Testis (tissue), 3 donors: ENCODE measurements around the gene FIBCD1. TPM values are rescaled to one million over a fixed set of nuclear protein-coding genes. Genes with fewer than 3 reads are reported as not detected.

Experiments used
- DNase-seq: peaks from one replicate; pipeline ENCODE4 v3.0.0-alpha.2; 2019
- H3K27ac ChIP-seq, 2 donors: fragments of 200-600 bp; sonication (generic); one replicate each; pipeline ENCODE4 v1.5.1; 2019
- H3K27me3 ChIP-seq: fragments of 200-600 bp; sonication (generic); one replicate; pipeline ENCODE4 v1.5.1; 2019
- H3K36me3 ChIP-seq: fragments of 200-600 bp; sonication (generic); one replicate; pipeline ENCODE4 v1.5.1; 2017; ENCODE audit warnings: low read depth; ENCODE audit errors: missing control alignments
- H3K4me1 ChIP-seq: fragments of 200-600 bp; sonication (generic); one replicate; pipeline ENCODE4 v1.5.1; 2019
- H3K4me3 ChIP-seq, 2 donors: fragments of 200-600 bp; sonication (generic); one replicate each; pipeline ENCODE4 v1.5.1; 2017 to 2019
- H3K9me3 ChIP-seq: fragments of 200-600 bp; sonication (generic); one replicate; pipeline ENCODE4 v1.5.1; 2017
- POLR2A ChIP-seq: fragments of 450-650 bp; IDR thresholded peaks from one replicate; pipeline ENCODE4 v1.6.1; 2017; ENCODE audit warnings: antibody characterized with exemption, mild to moderate bottlenecking, moderate library complexity
- WGBS, 2 donors: methylation state at CpG; one replicate each; pipeline ENCODE4 v1.1.5; 2018; 5-methylcytosine and 5-hydroxymethylcytosine counted together
- intact Hi-C: fragments of 100-400 bp; cut with DNase I; formaldehyde crosslinking; loops from one replicate; pipeline ENCODE4 v1.15.1; 2023; ENCODE audit warnings: low total_unique reads
- polyA plus RNA-seq: library from polyadenylated mRNA; stranded (reverse); fragments of 350-450 nt; fragmentation: Illumina TruSeq; extraction: RNeasy Lipid Tissue Mini Kit (QIAGEN cat#74804); gene quantifications from one replicate; pipeline ENCODE4 v1.2.3, GENCODE V29; 2014; ENCODE audit warnings: low read depth, low replicate concordance; ENCODE audit not compliant: insufficient read depth
- total RNA-seq, 2 donors: library from RNA; depleted of rRNA; stranded (reverse); fragments of >200 nt; gene quantifications; one replicate each; pipeline ENCODE4 v1.2.3, GENCODE V29; 2016
- TF ChIP-seq, protein P1 (sequence below), 3 experiments: fragments of 450-650 bp in 2 of 3; fragments of 200-600 bp in 1 of 3; sonication (generic) in 1 of 3; IDR thresholded peaks; one replicate each; pipeline ENCODE4 v1.5.1; 2016 to 2019; ENCODE audit warnings: antibody characterized with exemption in 3 of 3, mild to moderate bottlenecking in 2 of 3, moderate library complexity in 1 of 3

Gene FIBCD1
- total and polyA plus RNA-seq, 3 donors from 2014 or later, result 20.8 to 33.5 (median 29.1) TPM

DNA sequence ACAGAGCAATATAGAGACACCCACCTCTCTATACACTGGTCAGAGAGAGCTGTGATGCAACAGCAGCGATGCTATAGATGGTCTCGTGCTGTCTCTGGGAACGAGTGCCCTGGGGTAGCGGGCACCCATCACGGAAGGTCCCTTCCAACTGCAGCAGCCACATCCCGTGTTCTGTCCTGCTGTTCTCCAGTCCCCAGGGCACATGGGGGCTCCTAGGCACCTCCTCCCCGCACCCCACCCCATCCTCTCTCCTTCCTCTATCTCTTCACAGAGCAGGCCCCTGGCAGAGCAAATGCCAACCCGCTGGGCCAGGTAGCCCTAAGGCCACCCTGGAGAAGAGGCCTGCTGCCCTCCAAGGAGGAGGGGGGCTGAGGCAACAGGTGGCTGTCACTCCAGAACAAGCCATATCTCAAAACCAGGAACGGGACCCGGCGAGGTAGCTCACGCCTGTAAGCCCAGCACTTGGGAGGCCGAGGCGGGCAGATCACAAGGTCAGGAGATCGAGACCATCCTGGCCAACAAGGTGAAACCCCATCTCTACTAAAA is 8.2 kb downstream of the FIBCD1 start:
- intact Hi-C loops, result loop anchor here (10.0 kb wide), 1 partner anchor 66 kb away; no protein-coding TSS in a partner anchor

DNA sequence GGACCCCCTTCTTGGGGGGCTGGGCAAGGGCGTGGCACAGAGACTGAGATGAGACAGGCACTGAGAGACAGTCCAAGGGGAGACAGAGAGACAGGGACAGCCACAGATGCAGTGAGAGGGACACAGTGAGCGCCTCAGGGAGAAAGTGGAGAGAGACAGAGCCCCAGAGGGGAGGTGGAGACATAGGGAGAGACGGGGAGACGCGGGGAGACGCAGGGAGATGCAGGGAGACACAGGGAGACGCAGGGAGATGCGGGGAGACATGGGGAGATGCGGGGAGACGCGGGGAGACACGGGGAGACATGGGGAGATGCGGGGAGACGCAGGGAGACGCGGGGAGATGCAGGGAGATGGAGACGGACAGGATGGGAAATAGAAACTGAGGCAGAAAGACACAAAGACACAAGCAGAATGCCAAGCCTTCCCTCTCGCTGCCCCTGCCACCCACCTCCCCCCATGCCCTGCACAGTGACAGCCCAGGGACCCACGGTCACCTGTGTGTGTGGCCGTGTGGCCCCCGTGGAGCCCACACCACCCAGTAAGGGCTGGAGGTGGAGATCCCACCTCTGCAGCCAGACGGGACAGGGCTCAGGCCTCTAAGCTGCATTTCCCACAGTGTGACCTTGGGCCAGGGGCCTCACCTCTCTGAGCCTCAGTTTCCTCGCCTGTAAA is 8.8 kb downstream of the FIBCD1 start:
- Histone ChIP-seq H3K36me3 (no peaks in the 10 kb centered on the region), H3K27ac (no peak overlapping the region), H3K27me3 (no peaks in the 10 kb centered on the region), H3K4me3 (no peak overlapping the region), H3K4me1 (peaks cover 29% of the 10 kb centered on the region), H3K9me3 (no peaks in the 10 kb centered on the region)
- TF ChIP-seq, protein P1, sequence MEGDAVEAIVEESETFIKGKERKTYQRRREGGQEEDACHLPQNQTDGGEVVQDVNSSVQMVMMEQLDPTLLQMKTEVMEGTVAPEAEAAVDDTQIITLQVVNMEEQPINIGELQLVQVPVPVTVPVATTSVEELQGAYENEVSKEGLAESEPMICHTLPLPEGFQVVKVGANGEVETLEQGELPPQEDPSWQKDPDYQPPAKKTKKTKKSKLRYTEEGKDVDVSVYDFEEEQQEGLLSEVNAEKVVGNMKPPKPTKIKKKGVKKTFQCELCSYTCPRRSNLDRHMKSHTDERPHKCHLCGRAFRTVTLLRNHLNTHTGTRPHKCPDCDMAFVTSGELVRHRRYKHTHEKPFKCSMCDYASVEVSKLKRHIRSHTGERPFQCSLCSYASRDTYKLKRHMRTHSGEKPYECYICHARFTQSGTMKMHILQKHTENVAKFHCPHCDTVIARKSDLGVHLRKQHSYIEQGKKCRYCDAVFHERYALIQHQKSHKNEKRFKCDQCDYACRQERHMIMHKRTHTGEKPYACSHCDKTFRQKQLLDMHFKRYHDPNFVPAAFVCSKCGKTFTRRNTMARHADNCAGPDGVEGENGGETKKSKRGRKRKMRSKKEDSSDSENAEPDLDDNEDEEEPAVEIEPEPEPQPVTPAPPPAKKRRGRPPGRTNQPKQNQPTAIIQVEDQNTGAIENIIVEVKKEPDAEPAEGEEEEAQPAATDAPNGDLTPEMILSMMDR (IDR thresholded peaks at IDR 0.05), result no peak
- TF ChIP-seq POLR2A, result no peak
- 89 to 93% methylated on average over 22 to 23 of the region's 23 CpGs for WGBS, 2 donors
- intact Hi-C loops, result loop anchor here (10.0 kb wide), 1 partner anchor 65 kb away; no protein-coding TSS in a partner anchor
- DNase-seq, result no peak

More for the DNA sequence above, 8.2 kb downstream of the FIBCD1 start:
- TF ChIP-seq, protein P1 (IDR thresholded peaks at IDR 0.05), result no peak
- TF ChIP-seq POLR2A, result no peak
- WGBS, 2 donors, result 88 to 95% methylated on average over 9 to 15 of the region's 15 CpGs
- no peaks in the 10 kb centered on the region for H3K36me3 ChIP-seq
- DNase-seq, result no peak
- H3K27ac ChIP-seq, result no peak overlapping the region
- H3K4me1 ChIP-seq, result peaks cover 34% of the 10 kb centered on the region
- no peaks in the 10 kb centered on the region for H3K27me3 ChIP-seq
- no peaks in the 10 kb centered on the region for H3K9me3 ChIP-seq
- no peak overlapping the region for H3K4me3 ChIP-seq

DNA sequence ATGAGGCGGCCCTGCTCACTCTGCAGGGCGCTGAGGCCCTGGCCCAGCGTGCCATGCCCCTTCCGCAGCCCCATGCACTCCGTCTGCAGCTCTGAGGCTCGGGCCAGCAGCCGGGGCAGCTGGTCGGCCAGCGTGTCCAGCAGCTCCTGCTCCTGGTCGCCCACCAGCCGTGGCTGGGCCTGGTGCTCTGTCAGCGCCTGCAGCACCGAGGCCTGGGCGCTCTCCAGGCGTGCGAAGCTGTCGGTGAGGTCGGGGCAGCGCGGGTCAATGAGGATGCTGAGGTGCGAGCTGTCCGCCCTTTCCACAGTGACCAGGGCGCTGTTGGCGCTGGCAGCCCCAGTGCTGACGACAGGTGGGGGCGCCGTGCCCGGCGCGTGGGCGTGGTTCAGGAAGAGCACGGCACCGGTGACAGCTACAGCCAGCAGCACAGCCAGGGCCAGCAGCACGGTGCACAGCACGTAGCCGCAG is 9.4 kb downstream of the FIBCD1 start:
- 94 to 100% methylated on average over 5 to 36 of the region's 36 CpGs for WGBS, 2 donors
- Histone ChIP-seq H3K9me3 (no peaks in the 10 kb centered on the region), H3K27ac (no peak overlapping the region), H3K4me1 (peaks cover 23% of the 10 kb centered on the region), H3K4me3 (no peak overlapping the region), H3K27me3 (no peaks in the 10 kb centered on the region), H3K36me3 (no peaks in the 10 kb centered on the region)
- no peak for TF ChIP-seq POLR2A
- TF ChIP-seq, protein P1 (IDR thresholded peaks at IDR 0.05), result no peak
- no peak for DNase-seq
- intact Hi-C loops, result loop anchor here (10.0 kb wide), 1 partner anchor 65 kb away; no protein-coding TSS in a partner anchor

DNA sequence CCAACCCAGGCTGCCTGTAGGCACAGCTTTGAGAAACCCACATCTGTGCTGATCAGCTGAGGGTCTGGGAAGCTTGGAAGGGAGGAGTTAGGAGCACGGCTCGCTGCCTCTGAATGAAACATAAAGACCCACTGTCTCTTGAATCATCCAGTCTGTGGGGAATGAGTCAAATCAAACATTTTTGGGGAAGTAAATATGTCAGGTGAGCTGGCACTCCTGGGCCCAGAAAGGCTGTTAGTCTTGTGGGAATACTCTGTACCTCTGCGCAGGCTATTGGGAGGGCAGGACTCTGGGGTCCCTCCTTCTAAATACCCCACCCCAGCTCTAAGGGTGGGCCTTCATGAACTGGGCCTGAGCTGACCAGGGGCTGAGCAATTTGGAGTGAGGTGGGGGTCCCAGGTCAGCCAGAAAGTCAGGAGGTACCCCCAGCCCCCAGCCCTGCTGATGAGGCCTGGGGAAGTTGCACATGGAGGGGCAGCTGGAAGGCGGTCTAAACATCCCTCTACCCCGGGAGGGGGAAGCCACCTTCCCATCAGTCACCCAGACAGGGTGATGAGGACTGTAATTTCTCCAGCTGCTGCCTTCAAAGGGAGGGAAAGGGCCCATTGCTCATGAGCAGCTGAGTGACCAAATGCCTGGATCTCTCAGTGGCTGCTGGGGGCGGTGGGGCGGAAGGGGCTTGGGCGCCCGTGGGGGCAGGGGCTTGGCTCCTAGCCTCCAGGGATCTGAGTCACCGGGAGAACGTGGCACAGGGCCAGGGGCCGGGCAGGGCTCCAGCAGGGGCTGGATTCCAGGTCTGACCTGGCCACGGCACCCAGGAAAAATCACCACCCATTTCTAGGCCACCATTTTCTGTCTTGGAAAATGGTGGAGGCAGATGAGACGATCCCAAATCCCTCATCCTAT is 10.8 kb downstream of the FIBCD1 start:
- WGBS, 2 donors, result 62 to 63% methylated on average over 8 to 14 of the region's 14 CpGs
- no peak for TF ChIP-seq POLR2A
- TF ChIP-seq, protein P1 (IDR thresholded peaks at IDR 0.05), result no peak
- Histone ChIP-seq H3K27me3 (no peaks in the 10 kb centered on the region), H3K27ac (no peak overlapping the region), H3K36me3 (no peaks in the 10 kb centered on the region), H3K4me1 (peaks cover 19% of the 10 kb centered on the region), H3K9me3 (no peaks in the 10 kb centered on the region), H3K4me3 (no peak overlapping the region)
- intact Hi-C loops, result no loop called here
- DNase-seq, result no peak
